Activated T-helper 1 cell treated with anti-CD3 and anti-CD28 coated beads, Interleukin-2, amount 50 U/mL, for 16 hours (primary cell): ENCODE measurements around the gene MCM9.

Experiments used
- DNase-seq, 2 donors: peaks; one replicate each; pipeline ENCODE4 v3.0.0-alpha.2; 2020; ENCODE audit warnings: low read depth in 1 of 2, low spot score in 1 of 2

MCM9 gene

GRCh38 chr6:118932421-118932820 is 2.5 kb downstream of the MCM9 start:
- DNase-seq, result no peak

DNA sequence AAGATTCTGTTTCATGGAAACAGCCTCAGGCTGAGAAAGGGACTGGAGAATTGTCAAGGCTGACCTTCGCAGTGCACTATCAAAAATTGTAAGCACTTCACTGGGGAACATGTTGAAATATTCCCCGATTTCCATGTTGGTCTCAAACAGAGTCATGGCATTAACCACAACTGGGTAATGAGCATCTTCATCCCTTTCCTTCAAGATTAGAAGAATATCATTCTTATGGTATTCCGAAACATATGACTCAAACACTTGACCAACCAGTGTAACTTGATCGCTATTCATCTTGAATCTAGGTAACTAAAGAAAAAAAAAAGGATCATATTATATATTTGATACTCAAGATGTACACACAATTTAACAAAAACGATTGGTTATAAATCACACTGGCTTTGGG is 3.5 kb downstream of the MCM9 start:
- no peak for DNase-seq

- DNase-seq, result no peak
Measured at GRCh38 chr6:118930680-118931079, 4.3 kb downstream of the MCM9 start.

DNA sequence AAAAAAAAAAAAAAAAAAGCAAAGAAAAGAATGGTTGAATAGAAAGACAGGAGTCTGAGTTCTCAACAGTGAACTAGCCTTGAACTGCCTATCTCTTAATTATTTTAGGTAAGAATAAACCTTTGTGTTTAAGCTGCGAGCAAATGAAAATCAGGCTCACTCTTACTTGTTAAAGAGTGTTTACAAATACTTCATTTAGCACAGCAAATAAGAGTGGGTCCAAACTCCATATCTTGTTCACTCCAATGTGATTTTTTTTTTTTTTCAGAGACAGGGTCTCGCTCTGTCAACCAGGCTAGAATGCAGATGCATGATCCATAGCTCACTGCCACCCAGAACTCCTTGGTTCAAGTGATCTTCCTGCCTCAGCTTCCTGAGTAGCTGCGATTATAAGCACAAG is 11.9 kb downstream of the MCM9 start:
- no peak for DNase-seq

GRCh38 chr6:118921084-118921483 is 13.9 kb downstream of the MCM9 start:
- DNase-seq, result no peak

DNA sequence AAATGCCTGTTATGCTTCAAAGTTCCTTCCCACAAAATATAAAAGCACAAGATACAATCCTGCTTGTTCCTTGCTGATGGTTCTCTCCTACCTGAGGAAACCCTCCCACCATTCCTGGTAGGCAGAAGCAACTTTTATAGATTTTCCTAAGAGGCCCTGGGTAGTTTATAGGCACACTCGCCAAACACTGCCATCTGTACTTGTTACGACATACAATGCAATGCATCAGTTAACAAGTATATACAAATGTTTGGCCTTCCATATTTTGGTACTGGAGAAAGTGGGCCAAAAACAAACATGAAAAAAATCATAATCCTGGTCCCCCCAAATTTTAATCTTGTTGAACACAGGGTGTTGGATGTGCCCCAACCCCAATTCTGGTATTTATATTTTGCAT is 16.6 kb downstream of the MCM9 start:
- no peak for DNase-seq

DNA sequence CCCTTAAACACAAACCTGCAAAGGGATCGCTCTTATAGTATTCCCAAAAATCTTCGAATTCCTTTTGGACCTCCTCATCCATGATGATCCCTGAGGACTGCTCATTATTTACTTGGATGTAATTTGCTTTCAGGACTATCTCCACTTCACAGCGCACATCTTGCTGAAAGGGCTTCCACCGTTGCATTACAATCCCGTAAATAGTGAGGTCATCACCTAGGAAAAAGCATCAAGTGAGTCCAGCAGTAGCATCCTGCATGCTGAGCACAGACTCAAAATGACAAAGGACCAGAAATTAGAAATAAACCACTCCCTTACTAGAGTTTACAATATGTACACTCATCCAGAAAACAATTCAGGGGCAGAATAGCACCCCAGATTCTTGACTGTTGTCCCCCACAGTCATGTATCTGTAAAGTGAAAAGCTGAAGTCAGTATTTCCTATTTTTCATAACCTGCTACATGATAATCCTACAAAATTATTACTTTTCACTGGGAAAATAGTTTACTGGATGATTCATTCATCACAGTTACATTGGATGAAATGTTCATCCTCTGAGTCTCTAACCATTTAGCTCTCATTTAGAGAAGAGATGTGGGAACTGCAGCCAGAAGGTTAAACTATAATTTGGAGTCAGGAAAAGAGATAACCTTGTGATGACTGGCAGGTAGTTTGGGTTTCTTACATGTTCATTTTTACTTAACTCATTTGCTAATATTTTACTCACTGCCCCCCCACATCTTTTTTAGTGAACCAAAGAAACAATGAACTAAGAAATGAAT is 17.2 kb downstream of the MCM9 start:
- DNase-seq, result no peak

GRCh38 chr6:118914598-118914997 is 20.4 kb downstream of the MCM9 start:
- DNase-seq, result no peak

GRCh38 chr6:118913161-118913560 is 21.8 kb downstream of the MCM9 start:
- no peak for DNase-seq

DNA sequence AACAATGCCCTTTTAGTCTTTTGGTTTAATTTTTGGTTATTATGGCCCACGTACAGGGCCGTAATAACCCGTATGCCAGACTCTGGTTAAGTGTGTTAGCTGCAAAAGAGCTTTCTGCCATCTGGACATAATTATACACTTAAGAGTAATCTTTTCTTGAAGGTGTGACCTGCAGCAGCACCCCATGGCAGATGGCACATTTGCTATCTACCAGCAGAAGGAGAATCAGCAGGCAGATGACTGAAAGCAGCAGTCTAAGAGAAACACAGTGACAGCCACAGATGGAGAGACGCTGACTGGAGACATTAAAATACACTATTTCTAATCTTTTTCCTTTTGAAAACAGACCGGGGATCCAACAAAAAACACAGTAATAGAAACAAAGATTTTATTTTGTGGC is 22.3 kb downstream of the MCM9 start:
- no peak for DNase-seq

GRCh38 chr6:118908441-118908840 is 26.5 kb downstream of the MCM9 start:
- no peak for DNase-seq

DNA sequence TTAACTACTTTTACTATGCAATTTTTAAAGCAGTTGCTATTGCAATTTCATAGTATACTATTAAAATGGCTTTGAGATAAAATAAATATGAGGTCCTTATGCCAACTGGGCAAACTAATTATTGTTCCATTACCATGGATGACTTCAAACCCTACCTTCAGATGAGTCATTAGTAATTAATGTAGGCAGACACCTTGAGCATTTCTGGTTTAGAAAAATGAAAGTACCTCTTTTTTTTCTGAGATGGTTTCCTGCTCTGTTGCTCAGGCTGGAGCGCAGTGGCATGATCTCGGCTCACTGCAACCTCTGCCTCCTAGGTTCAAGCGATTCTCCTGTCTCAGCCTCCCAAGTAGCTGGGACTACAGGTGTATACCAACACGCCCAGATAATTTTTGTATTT is 29.1 kb downstream of the MCM9 start:
- DNase-seq, result no peak

- no peak for DNase-seq
Measured at GRCh38 chr6:118905084-118905483, 29.9 kb downstream of the MCM9 start.

- no peak for DNase-seq
Measured at GRCh38 chr6:118903691-118904090, 31.3 kb downstream of the MCM9 start.

DNA sequence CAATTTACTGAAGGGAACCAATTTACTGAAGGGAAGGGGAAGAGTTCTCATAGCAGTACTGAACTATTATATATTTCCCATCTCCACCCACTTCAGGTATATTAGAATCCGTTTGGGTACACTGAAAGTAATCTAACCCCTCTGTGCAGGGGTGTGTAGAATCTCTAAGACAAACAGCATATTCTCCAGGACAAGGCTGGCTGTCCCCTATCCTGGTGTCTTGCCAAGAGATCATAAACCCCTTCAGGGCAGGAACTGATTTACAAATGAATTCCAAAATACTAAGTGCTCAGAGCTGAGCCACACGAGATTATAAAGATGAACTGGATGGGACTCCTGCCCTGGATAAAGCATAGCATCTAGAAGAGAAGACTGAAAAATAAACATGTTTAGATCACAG is 31.8 kb downstream of the MCM9 start:
- no peak for DNase-seq

DNA sequence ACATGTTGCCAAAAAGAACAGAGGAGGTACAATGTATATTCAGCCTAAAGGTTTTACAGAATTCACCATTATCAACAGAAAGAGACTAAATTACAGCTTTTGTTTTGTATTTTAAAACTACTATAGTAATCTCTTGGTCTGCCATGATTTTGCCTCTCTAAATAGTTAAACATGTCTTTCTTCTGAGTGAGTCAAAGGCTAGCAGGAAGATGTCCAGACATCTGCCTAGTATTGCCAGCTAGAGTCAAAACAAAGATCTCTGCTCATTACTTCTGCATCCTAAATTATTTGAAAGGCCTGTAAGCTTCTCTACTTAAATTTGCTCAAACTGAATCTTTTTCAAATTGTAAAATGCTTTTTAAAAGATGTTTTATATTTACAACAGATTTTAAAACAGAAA is 32.2 kb downstream of the MCM9 start:
- DNase-seq, result no peak

DNA sequence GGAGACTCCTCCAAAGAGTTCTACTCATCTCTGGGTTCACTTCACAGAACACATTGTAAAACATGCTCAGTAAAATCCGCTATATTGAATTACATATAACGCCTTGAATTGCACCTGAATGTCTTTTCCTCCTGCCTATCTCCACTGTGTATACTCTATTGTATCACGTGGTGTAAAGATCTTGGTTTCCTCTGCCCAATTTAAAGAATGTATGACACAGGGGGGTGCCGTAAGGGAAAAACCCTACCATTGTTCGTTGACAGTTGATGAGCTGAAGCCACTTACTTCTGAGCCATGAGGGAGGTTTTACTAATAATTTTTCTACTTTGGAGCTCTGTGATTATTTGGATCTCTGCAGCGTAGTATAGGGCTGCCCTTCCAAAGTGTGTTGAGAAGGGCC is 35.0 kb downstream of the MCM9 start:
- DNase-seq, result no peak

DNA sequence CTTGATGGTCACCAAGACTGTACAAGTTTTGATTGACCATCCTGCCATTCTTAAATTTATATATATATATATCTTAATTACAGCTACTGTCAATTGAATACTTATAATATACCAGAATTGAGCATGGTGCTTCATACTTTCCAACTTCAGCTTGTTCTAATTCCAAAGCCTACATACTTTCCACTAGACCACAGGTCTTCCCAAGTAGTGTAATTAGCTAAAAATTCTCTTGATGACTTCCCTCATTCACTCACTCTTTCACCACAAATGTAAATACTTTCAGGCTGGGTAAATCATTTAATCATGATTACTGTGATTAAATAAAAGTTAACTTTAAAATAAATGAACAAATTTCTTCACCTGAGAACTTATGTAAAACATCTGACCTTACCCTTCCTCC is 37.6 kb downstream of the MCM9 start:
- no peak for DNase-seq

- no peak for DNase-seq
Measured at GRCh38 chr6:118896339-118897136, 38.4 kb downstream of the MCM9 start.

GRCh38 chr6:118895859-118896258 is 39.1 kb downstream of the MCM9 start:
- DNase-seq, result no peak

- DNase-seq, result no peak
Measured at GRCh38 chr6:118895261-118895560, 39.7 kb downstream of the MCM9 start.

DNA sequence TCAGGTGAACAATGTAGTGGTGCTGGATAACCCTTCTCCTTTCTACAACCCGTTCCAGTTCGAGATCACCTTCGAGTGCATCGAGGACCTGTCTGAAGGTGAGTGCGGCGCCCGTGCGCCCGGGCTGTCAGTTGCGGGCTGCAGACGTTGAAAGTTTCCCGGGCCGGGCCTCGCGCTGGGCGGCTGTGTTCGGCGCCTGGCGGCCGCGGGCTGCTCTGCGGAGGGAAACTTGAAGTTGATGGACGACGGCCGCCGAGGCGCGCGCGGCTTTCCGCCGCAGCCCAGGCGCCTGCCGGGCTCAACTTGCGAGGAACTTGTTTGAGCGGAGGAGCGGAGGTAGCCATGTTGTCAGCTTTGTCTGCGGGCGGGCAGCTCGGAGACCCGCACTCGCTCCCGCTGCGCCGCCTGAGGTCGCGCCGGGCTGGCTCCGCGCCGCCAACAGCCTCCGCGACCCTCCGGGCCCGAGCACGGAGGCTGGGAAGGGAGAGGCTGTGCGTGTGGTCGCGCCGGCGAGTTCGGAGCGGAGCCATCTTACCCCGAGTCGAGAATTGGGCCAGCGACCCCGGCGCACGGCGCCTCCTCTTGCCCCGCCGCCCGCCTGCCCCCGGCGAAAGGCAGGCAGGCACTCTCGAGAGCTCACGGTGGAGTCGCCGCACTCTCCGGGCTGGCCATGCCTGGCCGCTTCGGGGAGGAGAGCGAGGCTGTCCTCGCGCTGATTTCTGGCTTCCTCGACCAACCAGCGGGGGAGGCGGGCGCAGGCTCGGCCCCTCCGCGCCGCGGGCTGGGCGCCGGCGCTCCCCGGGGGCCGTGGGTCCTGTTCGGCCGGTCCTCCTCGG is 40.3 kb downstream of the MCM9 start:
- DNase-seq, result peak; percentile 39 to 50
